HG03103 (cell line): ENCODE data around the gene LGALS14.
"Not testable (repeated sequence)": the region's sequence is repeated elsewhere in the genome, so short reads cannot be mapped to it uniquely, and the experiment has no call there.

Experiments
- ATAC-seq: cut with Tn5 transposase; IDR thresholded peaks from one replicate; pipeline ENCODE4 v1.9.1; 2021; ENCODE audit warnings: low read depth; ENCODE audit not compliant: unreplicated experiment

The LGALS14 gene, protein sequence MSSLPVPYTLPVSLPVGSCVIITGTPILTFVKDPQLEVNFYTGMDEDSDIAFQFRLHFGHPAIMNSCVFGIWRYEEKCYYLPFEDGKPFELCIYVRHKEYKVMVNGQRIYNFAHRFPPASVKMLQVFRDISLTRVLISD

GRCh38 chr19:39704181-39705044 lies at the start of gene LGALS14:
Gene LGALS14, plus strand, starts transcription at chr19:39704481. Its CDS starts 48 bp downstream, at chr19:39704529.
- no peak for ATAC-seq

DNA sequence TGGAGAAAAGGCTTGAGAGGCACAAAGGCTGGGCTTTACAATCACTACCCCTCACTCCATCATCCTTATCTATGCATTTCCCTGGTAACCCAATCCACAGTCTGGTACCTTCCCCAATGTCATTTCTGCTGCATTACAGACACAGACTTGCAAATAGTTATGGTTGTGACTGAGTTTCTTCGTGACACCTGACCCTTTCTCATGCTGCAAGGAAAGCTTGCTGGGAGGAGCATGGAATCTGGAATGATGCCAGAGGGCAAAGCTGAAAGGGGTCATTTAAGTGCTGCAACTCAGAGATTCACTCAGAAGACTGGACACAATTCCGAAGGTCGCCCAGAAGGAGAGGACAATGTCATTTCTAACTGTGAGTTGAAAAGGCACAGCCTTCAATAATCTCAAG lies 48.7 kb upstream of the LGALS14 start, which contains the start of gene LGALS16:
TSS of gene LGALS16 (plus strand) at position 301 of the 400 bp plus-strand sequence. CDS start at position 350, 49 bp downstream.
- no peak for ATAC-seq

DNA sequence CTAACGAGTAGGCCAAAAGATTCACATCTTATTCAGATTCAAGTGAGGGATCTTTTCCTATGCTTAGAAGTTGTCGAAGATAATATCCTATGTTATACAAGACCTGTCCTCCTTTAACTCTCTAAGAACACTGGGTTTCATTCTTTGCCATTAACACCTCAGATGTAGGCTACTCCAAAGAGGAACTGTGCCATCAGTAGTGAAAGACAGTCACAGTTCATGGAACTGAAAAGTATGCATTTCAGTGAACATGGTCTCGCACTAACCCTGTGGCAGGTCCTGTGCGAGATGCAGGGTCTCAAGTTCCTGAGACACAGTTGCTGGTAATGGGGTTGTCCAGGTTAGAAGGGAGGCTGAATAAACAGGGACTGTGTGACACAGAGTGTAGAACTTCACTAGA lies 44.5 kb upstream of the LGALS14 start:
- ATAC-seq = no peak

GRCh38 chr19:39660661-39661060 lies 43.6 kb upstream of the LGALS14 start:
- no peak for ATAC-seq

DNA sequence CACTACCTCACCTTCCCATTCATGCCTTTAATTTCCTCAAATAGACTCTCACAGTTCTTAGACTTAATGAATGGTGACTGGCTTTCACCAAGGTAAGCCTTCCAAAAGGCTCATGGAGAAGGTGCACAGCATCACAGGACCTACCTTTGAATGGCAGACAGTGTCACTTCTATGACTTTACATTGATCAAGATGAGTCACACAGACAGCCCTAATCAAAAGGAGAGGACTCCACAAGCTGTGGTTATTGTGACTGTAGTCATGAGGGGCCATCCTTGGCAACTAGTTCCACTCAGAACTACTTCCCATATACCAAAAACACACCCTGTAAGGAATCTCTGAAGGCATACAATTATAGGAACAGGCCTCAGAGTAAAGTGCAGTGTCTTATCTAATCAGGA lies 42.7 kb upstream of the LGALS14 start:
- no peak for ATAC-seq

DNA sequence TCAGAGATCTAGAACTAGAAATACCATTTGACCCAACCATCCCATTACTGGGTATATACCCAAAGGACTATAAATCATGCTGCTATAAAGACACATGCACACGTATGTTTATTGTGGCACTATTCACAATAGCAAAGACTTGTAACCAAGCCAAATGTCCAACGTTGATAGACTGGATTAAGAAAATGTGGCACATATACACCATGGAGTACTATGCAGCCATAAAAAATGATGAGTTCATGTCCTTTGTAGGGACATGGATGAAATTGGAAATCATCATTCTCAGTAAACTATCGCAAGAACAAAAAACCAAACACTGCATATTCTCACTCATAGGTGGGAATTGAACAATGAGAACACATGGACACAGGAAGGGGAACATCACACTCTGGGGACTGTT lies 34.4 kb upstream of the LGALS14 start:
- ATAC-seq = not testable (repeated sequence)

DNA sequence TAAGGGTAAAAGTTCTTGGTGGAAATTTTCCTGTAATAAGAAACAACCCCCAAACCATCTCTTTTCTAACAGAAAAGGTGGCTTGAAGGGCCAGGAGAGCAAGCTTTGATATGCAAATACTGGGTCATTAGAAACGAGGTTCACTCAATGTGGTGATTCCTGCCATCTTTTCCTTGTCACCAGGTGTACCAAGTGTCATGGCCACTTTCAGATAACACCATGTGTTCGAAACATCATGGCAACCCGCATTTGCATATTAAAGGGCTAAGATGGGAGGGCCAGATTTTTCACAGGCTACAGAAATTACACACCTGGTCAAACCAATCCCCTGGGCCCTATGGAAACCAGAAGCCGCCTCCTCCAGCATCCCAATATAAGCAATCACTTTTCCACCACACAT lies 33.3 kb upstream of the LGALS14 start:
- no peak for ATAC-seq

- ATAC-seq = no peak
Observed at GRCh38 chr19:39671739-39672363, 32.4 kb upstream of the LGALS14 start.

GRCh38 chr19:39672473-39672872 lies 31.8 kb upstream of the LGALS14 start:
- ATAC-seq = no peak

GRCh38 chr19:39673862-39674261 lies 30.4 kb upstream of the LGALS14 start:
- not testable (repeated sequence) for ATAC-seq

- no peak for ATAC-seq
Observed at GRCh38 chr19:39676004-39676403, 28.3 kb upstream of the LGALS14 start.

DNA sequence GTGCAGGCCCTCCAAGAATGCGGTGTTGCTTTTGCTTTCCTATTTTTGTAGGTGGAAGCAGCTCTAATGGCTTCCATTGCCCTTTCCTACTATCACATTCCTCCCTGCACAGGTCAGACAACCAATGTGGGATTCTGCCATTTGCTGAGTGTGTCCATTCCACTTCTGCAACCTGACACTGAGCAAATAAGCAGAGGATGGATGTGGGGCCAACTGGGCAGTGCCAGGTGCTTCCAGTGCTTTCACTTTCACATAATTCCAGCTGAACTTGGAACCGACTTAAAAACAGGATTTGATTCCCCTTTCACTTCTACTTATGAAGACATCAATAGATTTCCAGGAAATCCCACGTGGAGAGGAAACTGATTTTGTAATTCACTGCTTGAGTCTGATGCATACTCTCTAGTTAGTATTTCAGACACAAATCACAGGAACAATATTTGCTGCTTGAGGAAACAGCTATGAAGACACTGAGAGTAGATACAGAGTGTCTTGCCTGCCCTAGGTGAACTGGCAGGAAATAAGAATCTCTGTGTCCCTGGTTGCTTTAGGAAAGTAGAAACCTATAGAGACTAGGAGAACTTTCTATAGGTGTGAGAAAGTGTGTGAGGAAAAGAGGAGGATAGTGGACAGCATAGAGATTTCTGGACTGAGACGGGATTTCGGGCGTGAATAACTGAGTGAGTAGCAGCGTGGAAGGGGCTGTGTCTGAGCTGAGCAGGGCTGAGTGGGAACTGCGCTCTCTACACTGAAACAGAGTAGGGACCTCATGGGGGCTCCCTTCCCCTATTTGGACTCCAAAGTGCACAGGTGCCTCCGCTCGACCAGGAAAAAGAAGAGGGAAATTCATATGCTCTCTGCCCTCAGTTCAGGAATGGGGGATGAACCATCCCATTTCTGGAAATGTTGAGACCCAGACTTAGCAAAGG lies 26.1 kb upstream of the LGALS14 start:
- ATAC-seq = no peak

- no peak for ATAC-seq
Observed at GRCh38 chr19:39679056-39679790, 25.1 kb upstream of the LGALS14 start.

GRCh38 chr19:39679791-39680168 lies 24.5 kb upstream of the LGALS14 start:
- ATAC-seq = no peak

DNA sequence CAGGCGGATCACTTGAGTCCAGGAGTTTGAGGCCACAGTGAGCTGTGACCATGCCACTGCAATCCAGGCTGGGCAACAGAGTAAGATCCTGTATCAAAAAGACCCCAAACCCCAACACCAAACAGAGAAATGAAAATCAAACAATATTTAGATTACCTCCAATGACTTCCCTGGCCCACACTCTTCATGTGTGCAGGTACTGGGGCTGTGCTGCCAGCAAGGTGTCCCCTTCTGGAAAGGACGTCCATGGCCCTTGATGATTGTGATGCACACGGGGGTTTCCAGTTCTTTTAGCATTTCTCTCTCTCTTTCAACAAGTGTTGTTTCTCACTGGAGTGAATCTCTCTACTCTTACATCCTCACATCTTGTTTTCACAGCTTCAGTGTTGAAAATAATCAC lies 23.7 kb upstream of the LGALS14 start:
- no peak for ATAC-seq

DNA sequence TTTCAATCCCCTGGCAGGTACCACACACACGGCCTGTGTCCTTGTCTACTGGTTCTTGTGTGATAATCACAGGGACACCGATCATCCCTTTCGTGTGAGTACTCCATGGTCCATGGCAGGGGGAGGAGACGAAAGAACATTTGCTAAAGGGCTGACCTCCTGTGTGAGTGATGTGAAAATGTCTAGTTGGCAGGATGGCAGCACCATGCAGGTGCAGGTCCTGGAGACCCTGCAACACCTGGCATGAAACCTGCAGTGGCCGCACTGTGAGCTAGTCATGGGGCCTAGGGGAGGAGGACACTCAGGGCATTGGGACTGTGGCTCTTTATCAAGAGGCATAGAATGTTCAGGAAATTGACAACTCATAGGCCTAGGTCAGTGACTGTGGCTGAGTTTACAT lies 22.9 kb upstream of the LGALS14 start:
- no peak for ATAC-seq

GRCh38 chr19:39684267-39684666 lies 20.0 kb upstream of the LGALS14 start:
- ATAC-seq = no peak

- no peak for ATAC-seq
Observed at GRCh38 chr19:39686739-39687138, 17.5 kb upstream of the LGALS14 start.

DNA sequence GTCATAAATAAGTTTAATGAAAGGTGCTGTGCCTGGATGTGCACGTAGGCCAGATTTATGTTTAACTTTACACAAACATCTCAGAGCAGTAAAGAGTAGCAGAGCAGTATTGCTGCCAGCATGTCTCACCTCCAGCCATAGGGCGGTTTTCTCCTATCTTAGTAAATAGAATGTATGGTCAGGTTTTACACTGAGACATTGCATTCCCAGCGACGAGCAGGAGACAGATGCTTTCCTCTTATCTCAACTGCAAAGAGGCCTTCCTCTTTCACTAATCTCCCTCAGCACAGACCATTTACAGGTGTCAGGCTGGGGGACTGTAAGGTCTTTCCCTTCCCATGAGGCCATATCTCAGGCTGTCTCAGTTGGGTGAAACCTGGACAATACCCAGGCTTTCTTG lies 15.6 kb upstream of the LGALS14 start:
- ATAC-seq = not testable (repeated sequence)

GRCh38 chr19:39692166-39692565 lies 12.1 kb upstream of the LGALS14 start:
- no peak for ATAC-seq
